Measurements from ENCODE around the gene FRMD4A.
"Not testable (repeated sequence)": the region's sequence is repeated elsewhere in the genome, so short reads cannot be mapped to it uniquely, and the experiment has no call there.

Gene FRMD4A

GRCh38 chr10:14291296-14291695 lies 39.4 kb downstream of the FRMD4A start:
- DNase-seq: no peak

GRCh38 chr10:14285941-14286560 lies 44.7 kb downstream of the FRMD4A start:
- DNase-seq: no peak

- no peak for DNase-seq
Measured at GRCh38 chr10:14282276-14282675, 48.4 kb downstream of the FRMD4A start.

- DNase-seq: no peak
Measured at GRCh38 chr10:14278533-14278932, 52.2 kb downstream of the FRMD4A start.

- no peak for DNase-seq
Measured at GRCh38 chr10:14276210-14276609, 54.5 kb downstream of the FRMD4A start.

GRCh38 chr10:14271621-14272020 lies 59.1 kb downstream of the FRMD4A start:
- no peak for DNase-seq

GRCh38 chr10:14270370-14270769 lies 60.4 kb downstream of the FRMD4A start:
- no peak for DNase-seq

GRCh38 chr10:14265709-14266108 lies 65.0 kb downstream of the FRMD4A start:
- DNase-seq: no peak

- no peak for DNase-seq
Measured at GRCh38 chr10:14262836-14263425, 67.8 kb downstream of the FRMD4A start.

GRCh38 chr10:14261336-14261735 lies 69.4 kb downstream of the FRMD4A start:
- no peak for DNase-seq

- no peak for DNase-seq
Measured at GRCh38 chr10:14259696-14260566, 70.8 kb downstream of the FRMD4A start.

GRCh38 chr10:14254368-14254767 lies 76.4 kb downstream of the FRMD4A start:
- DNase-seq: no peak

GRCh38 chr10:14253711-14254110 lies 77.0 kb downstream of the FRMD4A start:
- no peak for DNase-seq

GRCh38 chr10:14253079-14253478 lies 77.6 kb downstream of the FRMD4A start:
- no peak for DNase-seq

GRCh38 chr10:14250496-14251076 lies 80.1 kb downstream of the FRMD4A start:
- DNase-seq: no peak

GRCh38 chr10:14247377-14248116 lies 83.2 kb downstream of the FRMD4A start:
- DNase-seq: no peak

- no peak for DNase-seq
Measured at GRCh38 chr10:14244801-14245211, 85.9 kb downstream of the FRMD4A start.

GRCh38 chr10:14244147-14244546 lies 86.6 kb downstream of the FRMD4A start:
- DNase-seq: no peak

- no peak for DNase-seq
Measured at GRCh38 chr10:14243221-14243620, 87.5 kb downstream of the FRMD4A start.

- DNase-seq: no peak
Measured at GRCh38 chr10:14241196-14241595, 89.5 kb downstream of the FRMD4A start.

- no peak for DNase-seq
Measured at GRCh38 chr10:14240253-14241189, 90.2 kb downstream of the FRMD4A start.

GRCh38 chr10:14238659-14239058 lies 92.1 kb downstream of the FRMD4A start:
- not testable (repeated sequence) for DNase-seq
